Kidney (tissue), 14 donors: ENCODE measurements around the gene FGF12. TPM values are rescaled to one million over a fixed set of nuclear protein-coding genes. Genes with fewer than 3 reads are reported as not detected.

ENCODE experiments used
- DNase-seq, 5 donors: peaks; one replicate each; pipeline ENCODE4 v3.0.0-alpha.2; 2013 to 2020
- FAIRE-seq: peaks from 2 replicates; lab custom pipeline; 2012; peaks lifted over from hg19 to GRCh38; lab: Jason Lieb, UNC
- H3K27ac ChIP-seq, 2 donors: one replicate each; pipeline ENCODE4 v1.7.0; 2013; ENCODE audit warnings: low read depth in 2 of 2, low read length in 2 of 2, inconsistent platforms in 1 of 2
- H3K27me3 ChIP-seq: one replicate; pipeline ENCODE4 v1.7.1; 2013; ENCODE audit warnings: low read length, inconsistent platforms; ENCODE audit not compliant: control insufficient read depth, insufficient read depth
- H3K36me3 ChIP-seq, 3 donors: one replicate each; pipeline versions ENCODE4 v1.7.0 to v1.7.1; 2013; ENCODE audit warnings: low read length in 3 of 3, control low read depth in 1 of 3, inconsistent platforms in 1 of 3; ENCODE audit not compliant: insufficient read depth in 3 of 3, control insufficient read depth in 2 of 3
- H3K4me1 ChIP-seq, 3 donors: one replicate each; pipeline versions ENCODE4 v1.7.0 to v1.7.1; 2013; ENCODE audit warnings: low read length in 3 of 3, inconsistent platforms in 1 of 3, low read depth in 1 of 3; ENCODE audit not compliant: control insufficient read depth in 2 of 3, insufficient read depth in 2 of 3
- H3K4me3 ChIP-seq, 3 donors: one replicate each; pipeline versions ENCODE4 v1.7.0 to v1.8.1; 2013; ENCODE audit warnings: low read length in 3 of 3, control low read depth in 1 of 3, inconsistent platforms in 1 of 3
- H3K9ac ChIP-seq, 3 donors: one replicate each; pipeline versions ENCODE4 v1.7.0 to v1.7.1; 2013; ENCODE audit warnings: low read length in 3 of 3, control low read depth in 1 of 3, inconsistent platforms in 1 of 3
- H3K9me3 ChIP-seq, 3 donors: one replicate each; pipeline versions ENCODE4 v1.7.0 to v1.7.1; 2013; ENCODE audit warnings: low read length in 3 of 3, control low read depth in 1 of 3, inconsistent platforms in 1 of 3; ENCODE audit not compliant: control insufficient read depth in 2 of 3, insufficient read depth in 1 of 3
- intact Hi-C: fragments of 100-400 bp; cut with DNase I; formaldehyde crosslinking; loops from one replicate; pipeline ENCODE4 v1.11.1; 2022
- polyA plus RNA-seq: library from polyadenylated mRNA; stranded (reverse); fragments of 350-450 nt; fragmentation: Illumina TruSeq; extraction: RNeasy Lipid Tissue Mini Kit (QIAGEN cat#74804); gene quantifications from one replicate; pipeline ENCODE4 v1.2.3, GENCODE V29; 2014; ENCODE audit warnings: low read depth, low replicate concordance; ENCODE audit not compliant: insufficient read depth
- total RNA-seq: library from RNA; stranded (reverse); fragmentation: NEBNext Ultra II Directional; extraction: Animal tissue kit (Norgen Biotek cat#: 25700); gene quantifications from one replicate; pipeline ENCODE4 v1.2.1, GENCODE V29; 2021
- TF ChIP-seq, protein P1 (sequence below): IDR thresholded peaks from 3 replicates; pipeline ENCODE4 v1.5.1; 2012; ENCODE audit warnings: mild to moderate bottlenecking, moderate library complexity, borderline replicate concordance; ENCODE audit not compliant: insufficient read depth; ENCODE audit errors: extremely low read depth
- donor health status: control.
- donor health status: control.
- donor health status: control.
- donor health status: control.
- donor health status: control.
- donor health status: DM: yes; HTN: yes; CAD: no.
- donor health status: Normal renal cell carcinoma (clear cell type).

FGF12 gene
- total and polyA plus RNA-seq, 2 donors from 2014 or later, result 1.8 to 3.7 TPM

DNA sequence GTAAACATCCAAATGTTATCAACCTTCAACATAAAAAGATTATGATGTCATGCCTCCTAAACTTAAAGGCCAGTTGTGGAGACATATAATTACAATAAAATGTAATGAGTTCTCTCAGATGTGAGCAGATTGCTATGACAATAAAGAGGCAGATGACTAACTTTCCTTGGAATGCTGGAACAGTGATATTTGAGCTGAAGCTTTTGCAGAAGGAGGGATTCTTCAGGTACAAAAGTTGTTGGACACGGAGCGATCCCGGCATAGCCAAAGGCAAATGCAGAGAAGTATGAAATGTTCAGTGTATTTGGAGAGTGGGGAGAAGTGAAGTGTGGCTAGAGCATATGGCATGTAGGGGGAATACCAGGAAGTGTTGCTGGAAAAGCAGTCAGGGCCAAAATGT, 520.1 kb downstream of the FGF12 start:
- no peaks in the 10 kb centered on the region for H3K36me3 ChIP-seq
- DNase-seq (no peak), FAIRE-seq (no peak)
- no peaks in the 10 kb centered on the region for H3K27me3 ChIP-seq
- H3K4me1 ChIP-seq, result no peaks in the 10 kb centered on the region
- intact Hi-C loops, result no loop called here
- TF ChIP-seq, protein P1, sequence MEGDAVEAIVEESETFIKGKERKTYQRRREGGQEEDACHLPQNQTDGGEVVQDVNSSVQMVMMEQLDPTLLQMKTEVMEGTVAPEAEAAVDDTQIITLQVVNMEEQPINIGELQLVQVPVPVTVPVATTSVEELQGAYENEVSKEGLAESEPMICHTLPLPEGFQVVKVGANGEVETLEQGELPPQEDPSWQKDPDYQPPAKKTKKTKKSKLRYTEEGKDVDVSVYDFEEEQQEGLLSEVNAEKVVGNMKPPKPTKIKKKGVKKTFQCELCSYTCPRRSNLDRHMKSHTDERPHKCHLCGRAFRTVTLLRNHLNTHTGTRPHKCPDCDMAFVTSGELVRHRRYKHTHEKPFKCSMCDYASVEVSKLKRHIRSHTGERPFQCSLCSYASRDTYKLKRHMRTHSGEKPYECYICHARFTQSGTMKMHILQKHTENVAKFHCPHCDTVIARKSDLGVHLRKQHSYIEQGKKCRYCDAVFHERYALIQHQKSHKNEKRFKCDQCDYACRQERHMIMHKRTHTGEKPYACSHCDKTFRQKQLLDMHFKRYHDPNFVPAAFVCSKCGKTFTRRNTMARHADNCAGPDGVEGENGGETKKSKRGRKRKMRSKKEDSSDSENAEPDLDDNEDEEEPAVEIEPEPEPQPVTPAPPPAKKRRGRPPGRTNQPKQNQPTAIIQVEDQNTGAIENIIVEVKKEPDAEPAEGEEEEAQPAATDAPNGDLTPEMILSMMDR, result no peak
- no peaks in the 10 kb centered on the region for H3K9me3 ChIP-seq
- H3K27ac ChIP-seq, result no peak overlapping the region
- no peak overlapping the region for H3K9ac ChIP-seq
- H3K4me3 ChIP-seq, result no peak overlapping the region

DNA sequence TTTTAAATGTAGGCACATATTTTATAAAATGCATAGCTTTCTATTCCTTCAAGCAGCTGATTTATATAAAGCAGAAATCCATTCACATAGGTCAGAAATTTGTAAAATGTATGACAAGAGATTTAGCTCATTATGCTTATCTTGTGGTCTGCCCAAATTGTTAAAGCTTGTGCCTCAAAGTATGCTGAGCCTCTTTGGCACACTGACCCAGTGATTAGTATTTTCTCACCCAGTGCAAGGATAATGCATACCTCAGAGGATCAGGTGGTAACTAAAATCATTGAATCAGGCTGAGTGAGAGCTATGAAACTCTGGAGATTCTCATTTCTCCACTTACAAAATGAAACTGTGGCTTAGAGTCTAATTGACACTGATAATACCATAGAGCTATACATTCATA, 533.3 kb downstream of the FGF12 start:
- Histone ChIP-seq H3K9me3 (no peaks in the 10 kb centered on the region), H3K27ac (no peak overlapping the region), H3K4me3 (no peak overlapping the region), H3K27me3 (no peaks in the 10 kb centered on the region), H3K9ac (no peak overlapping the region), H3K4me1 (no peaks in the 10 kb centered on the region), H3K36me3 (no peaks in the 10 kb centered on the region)
- DNase-seq (no peak), FAIRE-seq (no peak)
- TF ChIP-seq, protein P1, result no peak
- intact Hi-C loops, result no loop called here

DNA sequence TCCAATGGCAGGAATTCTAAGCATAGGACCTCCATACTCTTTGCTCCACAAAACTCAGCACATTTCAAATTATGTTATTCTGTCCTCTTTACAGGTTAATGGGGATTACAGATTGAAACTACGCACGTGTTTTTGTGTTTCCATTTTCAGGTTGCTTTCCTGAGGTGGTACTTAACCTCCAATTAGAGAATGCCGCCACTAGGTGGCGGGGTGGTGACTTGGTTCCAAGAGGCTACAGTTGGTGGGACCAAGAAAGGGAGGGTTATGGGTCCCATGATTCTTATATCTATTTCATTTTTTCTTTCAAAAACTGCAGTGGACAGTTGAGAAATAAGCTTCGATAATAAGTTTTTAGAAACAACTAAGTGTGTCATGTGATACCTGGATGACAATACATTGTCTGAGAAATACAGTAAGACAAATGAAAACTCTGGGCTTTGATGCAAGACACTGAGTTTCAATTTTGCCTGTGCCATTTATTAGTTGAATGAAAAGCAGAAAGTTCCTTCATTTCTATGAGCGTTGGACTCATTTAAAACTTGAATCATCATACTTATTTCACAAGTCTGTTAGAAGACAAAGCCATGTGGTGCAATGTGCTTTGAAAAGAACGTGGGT, 539.0 kb downstream of the FGF12 start:
- FAIRE-seq (no peak), DNase-seq (peak in 3 of 5 donors; percentile 41 to 59 (median 51))
- TF ChIP-seq, protein P1, result peak; percentile 49
- intact Hi-C loops, result no loop called here
- H3K27ac ChIP-seq, result no peak overlapping the region
- no peak overlapping the region for H3K4me3 ChIP-seq
- no peaks in the 10 kb centered on the region for H3K36me3 ChIP-seq
- no peaks in the 10 kb centered on the region for H3K9me3 ChIP-seq
- no peaks in the 10 kb centered on the region for H3K27me3 ChIP-seq
- no peaks in the 10 kb centered on the region for H3K4me1 ChIP-seq
- H3K9ac ChIP-seq, result no peak overlapping the region

DNA sequence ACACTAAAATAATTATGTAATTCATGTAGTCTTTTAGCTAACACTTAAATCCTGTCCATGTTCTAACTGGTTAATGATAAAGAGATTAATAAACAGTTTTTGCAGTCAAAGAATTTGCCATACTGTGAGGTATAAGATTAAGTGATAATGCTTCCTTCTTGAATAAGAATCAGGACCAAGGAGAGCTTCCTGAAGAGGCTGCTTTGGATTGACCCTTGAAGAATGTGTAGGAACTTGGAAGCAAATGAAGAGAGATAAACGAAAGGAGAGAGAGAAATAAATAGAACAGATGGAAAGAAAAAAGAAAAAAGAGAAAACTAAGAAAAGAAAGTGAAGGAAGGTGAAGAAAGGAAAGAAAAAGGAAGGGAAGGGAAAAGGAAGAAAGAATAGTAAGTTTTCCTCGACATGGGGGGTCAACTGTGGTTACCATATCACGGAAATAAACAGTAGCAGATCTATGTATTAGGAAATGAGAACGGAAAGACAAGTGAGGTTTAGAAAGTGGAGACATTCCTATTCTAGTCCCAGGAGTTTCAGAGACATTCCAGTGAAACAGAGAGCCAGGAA, 539.8 kb downstream of the FGF12 start:
- Histone ChIP-seq H3K36me3 (no peaks in the 10 kb centered on the region), H3K9ac (no peak overlapping the region), H3K4me1 (no peaks in the 10 kb centered on the region), H3K27ac (no peak overlapping the region), H3K4me3 (no peak overlapping the region), H3K27me3 (no peaks in the 10 kb centered on the region), H3K9me3 (no peaks in the 10 kb centered on the region)
- TF ChIP-seq, protein P1, result no peak
- DNase-seq (no peak), FAIRE-seq (no peak)
- intact Hi-C loops, result no loop called here
